Measurements from ENCODE around the gene SCN2A.

SCN2A gene

GRCh38 chr2:165427686-165428085 lies 188.5 kb downstream of the SCN2A start:
- Histone ChIP-seq H3K27ac (ENCODE audit: low read depth, low read length) (no peak overlapping the region), H3K9me3 (ENCODE audit: insufficient read depth, low read length) (no peaks in the 10 kb centered on the region), H3K4me2 (ENCODE audit: low read depth, low read length, poor library complexity, severe bottlenecking) (no peak overlapping the region), H3K9ac (ENCODE audit: low read length) (no peak overlapping the region), H3K36me3 (ENCODE audit: low read length) (no peaks in the 10 kb centered on the region), H3K79me2 (ENCODE audit: insufficient read depth, low read length) (no peaks in the 10 kb centered on the region), H4K20me1 (ENCODE audit: low read depth, low read length) (no peaks in the 10 kb centered on the region), H3K9me2 (replicated peaks; ENCODE audit: insufficient read depth, low read length) (no peaks in the 10 kb centered on the region), H3K27me3 (ENCODE audit: low read length) (no peaks in the 10 kb centered on the region), H3K4me3 (ENCODE audit: insufficient read depth, low read length, poor library complexity, severe bottlenecking) (no peak overlapping the region), H2AFZ (ENCODE audit: low read depth, low read length, severe bottlenecking) (no peak overlapping the region), H3F3A (ENCODE audit: insufficient read depth) (no peaks in the 10 kb centered on the region)
- TF ChIP-seq EZH2phosphoT487 (conservative IDR thresholded peaks at IDR 0.05; ENCODE audit: low read length): no peak
- TF ChIP-seq CTCF (IDR thresholded peaks at IDR 0.05; ENCODE audit: insufficient read depth, low read length, poor library complexity, severe bottlenecking): no peak

GRCh38 chr2:165428926-165429325 lies 189.7 kb downstream of the SCN2A start:
- Histone ChIP-seq H3K4me3 (ENCODE audit: insufficient read depth, low read length, poor library complexity, severe bottlenecking) (no peak overlapping the region), H2AFZ (ENCODE audit: low read depth, low read length, severe bottlenecking) (no peak overlapping the region), H3K9me3 (ENCODE audit: insufficient read depth, low read length) (no peaks in the 10 kb centered on the region), H3K27ac (ENCODE audit: low read depth, low read length) (no peak overlapping the region), H3K4me2 (ENCODE audit: low read depth, low read length, poor library complexity, severe bottlenecking) (no peak overlapping the region), H3F3A (ENCODE audit: insufficient read depth) (no peaks in the 10 kb centered on the region), H3K9ac (ENCODE audit: low read length) (no peak overlapping the region), H3K36me3 (ENCODE audit: low read length) (no peaks in the 10 kb centered on the region), H3K9me2 (replicated peaks; ENCODE audit: insufficient read depth, low read length) (no peaks in the 10 kb centered on the region), H3K27me3 (ENCODE audit: low read length) (no peaks in the 10 kb centered on the region), H4K20me1 (ENCODE audit: low read depth, low read length) (no peaks in the 10 kb centered on the region), H3K79me2 (ENCODE audit: insufficient read depth, low read length) (no peaks in the 10 kb centered on the region)
- TF ChIP-seq EZH2phosphoT487 (conservative IDR thresholded peaks at IDR 0.05; ENCODE audit: low read length): no peak
- no peak for TF ChIP-seq CTCF (IDR thresholded peaks at IDR 0.05; ENCODE audit: insufficient read depth, low read length, poor library complexity, severe bottlenecking)

DNA sequence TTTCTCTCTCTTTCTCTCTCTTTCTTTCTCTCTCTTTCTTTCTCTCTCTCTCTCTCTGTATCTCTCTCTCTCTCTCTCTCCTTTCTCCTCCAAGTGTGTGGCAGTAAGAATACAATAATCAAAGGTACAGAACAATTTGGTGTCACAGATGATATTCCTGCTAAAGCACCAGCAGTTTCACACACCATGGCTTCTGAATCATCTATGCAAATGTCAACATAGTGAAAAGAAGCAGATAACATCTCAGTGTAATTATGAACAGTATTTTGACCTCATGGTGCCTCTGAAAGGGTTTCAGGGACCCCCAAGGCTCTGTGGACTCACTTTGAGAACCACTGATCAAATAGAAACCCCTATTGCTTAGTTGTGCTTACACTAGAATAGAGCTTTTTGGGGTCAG lies 191.8 kb downstream of the SCN2A start:
- Histone ChIP-seq H3K27ac (ENCODE audit: low read depth, low read length) (no peak overlapping the region), H3K4me3 (ENCODE audit: insufficient read depth, low read length, poor library complexity, severe bottlenecking) (no peak overlapping the region), H3K9me2 (replicated peaks; ENCODE audit: insufficient read depth, low read length) (no peaks in the 10 kb centered on the region), H3K36me3 (ENCODE audit: low read length) (no peaks in the 10 kb centered on the region), H2AFZ (ENCODE audit: low read depth, low read length, severe bottlenecking) (no peak overlapping the region), H4K20me1 (ENCODE audit: low read depth, low read length) (no peaks in the 10 kb centered on the region), H3K79me2 (ENCODE audit: insufficient read depth, low read length) (no peaks in the 10 kb centered on the region), H3K9ac (ENCODE audit: low read length) (no peak overlapping the region), H3K9me3 (ENCODE audit: insufficient read depth, low read length) (no peaks in the 10 kb centered on the region), H3F3A (ENCODE audit: insufficient read depth) (no peaks in the 10 kb centered on the region), H3K27me3 (ENCODE audit: low read length) (no peaks in the 10 kb centered on the region), H3K4me2 (ENCODE audit: low read depth, low read length, poor library complexity, severe bottlenecking) (no peak overlapping the region)
- TF ChIP-seq CTCF (IDR thresholded peaks at IDR 0.05; ENCODE audit: insufficient read depth, low read length, poor library complexity, severe bottlenecking): no peak
- no peak for TF ChIP-seq EZH2phosphoT487 (conservative IDR thresholded peaks at IDR 0.05; ENCODE audit: low read length)

All from SU-DHL-6 (cell line).